Stimulated activated CD8-positive, alpha-beta memory T cell treated with anti-CD3 and anti-CD28 coated beads, Interleukin-15, amount 100 ng/mL, for 48 hours (primary cell): ENCODE measurements around the gene EAPP.
"Not testable (repeated sequence)": the region's sequence is repeated elsewhere in the genome, so short reads cannot be mapped to it uniquely, and the experiment has no call there.

Experiments used
- DNase-seq, 2 donors: peaks; one replicate each; pipeline ENCODE4 v3.0.0-alpha.2; 2020; ENCODE audit warnings: low read depth in 2 of 2

The EAPP gene

DNA sequence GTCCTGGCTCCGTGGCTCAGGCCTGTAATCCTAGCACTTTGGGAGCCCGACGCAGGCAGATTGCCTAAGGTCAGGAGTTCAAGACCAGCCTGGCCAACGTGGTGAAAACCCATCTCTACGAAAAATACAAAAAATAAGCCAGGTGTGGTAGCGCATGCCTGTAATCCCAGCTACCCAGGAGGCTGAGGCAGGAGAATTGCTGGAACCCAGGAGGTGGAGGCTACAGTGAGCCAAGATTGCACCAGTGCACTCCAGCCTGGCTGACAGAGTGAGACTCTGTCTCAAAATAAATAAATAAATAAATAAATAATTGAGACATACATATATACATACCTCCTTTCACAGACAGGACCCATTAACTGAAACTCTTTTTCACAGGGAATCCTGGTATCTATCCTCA, 1.4 kb downstream of the EAPP start:
- DNase-seq: not testable (repeated sequence)

DNA sequence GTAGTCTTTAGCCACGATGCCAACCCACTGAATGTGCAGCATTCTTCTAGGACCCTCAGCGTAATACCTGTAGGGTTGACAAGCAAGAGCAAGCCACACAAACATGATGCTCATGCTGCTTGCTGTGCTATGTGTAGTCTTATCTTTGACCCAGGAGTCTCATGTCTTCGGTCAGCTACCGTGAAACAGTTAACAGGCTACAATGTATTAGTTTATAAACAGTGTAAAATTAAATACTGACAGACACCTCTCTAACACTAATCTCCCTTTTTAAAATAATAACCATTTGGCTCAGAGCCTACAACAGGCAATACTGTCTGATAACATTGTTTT, 1.9 kb downstream of the EAPP start:
- DNase-seq: no peak

DNA sequence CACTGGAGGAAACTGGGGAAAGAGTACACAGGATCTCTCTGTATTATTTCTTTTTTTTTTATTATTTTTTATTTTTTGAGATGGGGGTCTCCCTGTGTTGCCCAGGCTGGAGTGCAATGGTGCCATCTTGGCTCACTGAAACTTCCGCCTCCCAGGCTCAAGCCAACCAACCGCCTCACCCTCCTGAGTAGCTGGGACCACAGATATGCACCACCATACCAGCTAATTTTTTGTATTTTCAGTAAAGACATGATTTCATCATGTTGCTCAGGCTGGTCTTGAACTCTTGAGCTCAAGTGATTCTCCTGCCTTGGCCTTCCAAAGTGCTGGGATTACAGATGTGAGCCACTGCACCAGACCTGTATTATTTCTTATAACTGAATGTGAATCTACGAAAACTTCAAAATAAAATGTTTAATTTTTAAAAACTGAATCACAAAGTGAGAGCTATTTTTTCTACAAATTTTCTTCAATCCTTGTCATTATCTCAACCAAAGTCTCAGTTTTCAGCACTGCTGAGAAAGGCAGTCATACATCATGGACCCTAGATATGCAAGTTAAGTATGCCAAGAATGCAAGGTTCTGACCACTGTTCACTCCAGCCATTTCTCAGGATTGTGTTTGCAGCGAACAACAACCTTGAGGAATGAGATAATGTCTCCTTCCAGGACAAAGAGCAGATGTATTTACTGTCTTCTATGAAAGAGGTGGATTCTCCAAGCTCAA, 2.4 kb downstream of the EAPP start:
- no peak for DNase-seq

DNA sequence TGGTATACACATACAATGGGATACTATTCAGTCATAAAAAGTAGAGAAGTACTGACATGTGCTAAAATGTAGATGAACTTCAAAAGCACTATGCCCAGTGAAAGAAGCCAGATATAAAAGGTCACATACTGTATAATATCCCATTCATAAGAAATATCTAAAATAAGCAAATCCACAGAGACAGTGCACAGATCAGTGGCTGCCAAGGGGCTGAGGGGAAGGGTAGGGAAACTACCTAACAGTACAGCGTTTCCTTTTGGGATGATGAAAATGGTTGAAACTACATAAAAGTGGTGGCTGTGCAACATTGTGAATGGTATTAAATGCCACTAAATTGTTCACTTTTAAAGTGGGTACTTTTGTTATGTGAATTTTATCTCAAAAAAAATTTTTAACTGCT, 11.9 kb downstream of the EAPP start:
- DNase-seq: no peak

DNA sequence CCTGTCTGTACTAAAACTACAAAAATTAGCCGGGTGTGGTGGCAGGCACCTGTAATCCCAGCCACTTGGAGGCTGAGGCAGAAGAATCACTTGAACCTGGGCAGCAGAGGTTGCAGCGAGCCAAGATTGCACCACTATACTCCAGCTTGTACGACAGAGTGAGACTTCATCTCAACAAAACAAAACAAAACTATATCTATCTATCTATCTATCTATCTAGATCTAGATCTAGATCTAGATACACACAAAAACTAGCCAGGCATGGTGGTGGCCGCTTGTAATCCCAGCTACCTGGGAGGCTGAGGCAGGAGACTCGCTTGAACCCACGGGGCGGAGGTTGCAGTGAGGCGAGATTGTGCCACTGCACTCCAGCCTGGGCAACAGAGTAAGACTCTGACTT, 15.3 kb downstream of the EAPP start:
- not testable (repeated sequence) for DNase-seq

DNA sequence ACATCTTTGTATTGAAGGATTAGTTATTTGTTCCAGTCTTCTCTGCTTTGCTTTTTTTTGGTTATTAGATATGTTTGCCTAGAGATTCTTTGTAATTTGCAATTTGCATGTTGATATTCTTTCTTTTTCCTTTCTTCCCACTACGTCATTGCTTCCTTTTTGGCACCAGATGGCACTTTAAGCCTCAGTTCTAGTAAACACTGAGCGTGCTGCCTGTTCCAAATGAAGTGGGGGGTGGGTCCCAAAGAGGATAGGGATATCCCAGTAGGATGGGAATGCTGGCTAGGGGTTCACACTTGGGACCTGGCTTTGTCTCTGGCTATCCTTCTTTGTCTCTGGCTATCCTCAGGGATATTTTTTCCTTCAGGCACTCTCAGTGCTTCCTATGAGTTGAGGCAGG, 17.0 kb downstream of the EAPP start:
- no peak for DNase-seq

DNA sequence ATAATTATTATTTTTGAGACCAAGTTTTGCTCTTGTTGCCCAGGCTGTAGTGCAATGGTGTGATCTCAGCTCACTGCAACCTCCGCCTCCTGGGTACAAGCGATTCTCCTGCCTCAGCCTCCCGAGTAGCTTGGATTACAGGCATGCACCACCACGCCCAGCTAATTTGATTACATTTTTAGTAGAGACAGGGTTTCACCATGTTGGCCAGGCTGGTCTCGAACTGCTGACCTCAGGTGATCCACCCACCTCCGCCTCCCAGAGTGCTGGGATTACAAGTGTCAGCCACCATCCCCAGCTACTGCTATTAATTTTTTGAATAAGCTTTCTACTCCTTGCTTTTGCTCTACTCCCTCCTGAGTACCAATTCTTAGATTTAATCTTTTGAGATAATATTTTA, 18.4 kb downstream of the EAPP start:
- DNase-seq: not testable (repeated sequence)

DNA sequence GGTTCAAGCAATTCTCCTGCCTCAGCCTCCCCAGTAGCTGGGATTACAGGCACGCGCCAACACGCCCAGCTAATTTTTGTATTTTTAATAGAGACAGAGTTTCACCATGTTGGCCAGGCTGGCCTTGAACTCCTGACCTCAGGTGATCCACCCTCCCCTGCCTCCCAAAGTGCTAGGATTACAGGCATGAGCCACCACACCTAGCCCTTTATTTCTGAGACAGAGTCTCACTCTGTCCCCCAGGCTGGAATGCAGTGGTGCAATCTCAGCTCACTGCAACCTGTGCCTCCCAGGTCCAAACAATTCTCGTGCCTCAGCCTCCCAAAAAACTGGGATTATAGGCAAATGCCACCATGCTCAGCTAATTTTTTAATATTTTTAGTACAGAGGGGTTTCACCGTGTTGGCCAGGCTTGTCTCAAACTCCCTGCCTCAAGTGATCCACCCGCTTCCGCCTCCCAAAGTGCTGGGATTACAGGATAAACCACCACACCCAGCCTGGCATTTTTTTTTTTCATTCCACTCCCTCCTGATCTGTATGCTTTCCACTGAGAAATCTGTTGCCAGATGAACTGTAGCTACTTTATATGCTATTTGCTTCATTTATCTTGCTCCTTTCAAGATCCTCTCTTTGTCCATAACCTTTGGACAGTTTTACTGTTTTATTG, 19.1 kb downstream of the EAPP start:
- not testable (repeated sequence) for DNase-seq

DNA sequence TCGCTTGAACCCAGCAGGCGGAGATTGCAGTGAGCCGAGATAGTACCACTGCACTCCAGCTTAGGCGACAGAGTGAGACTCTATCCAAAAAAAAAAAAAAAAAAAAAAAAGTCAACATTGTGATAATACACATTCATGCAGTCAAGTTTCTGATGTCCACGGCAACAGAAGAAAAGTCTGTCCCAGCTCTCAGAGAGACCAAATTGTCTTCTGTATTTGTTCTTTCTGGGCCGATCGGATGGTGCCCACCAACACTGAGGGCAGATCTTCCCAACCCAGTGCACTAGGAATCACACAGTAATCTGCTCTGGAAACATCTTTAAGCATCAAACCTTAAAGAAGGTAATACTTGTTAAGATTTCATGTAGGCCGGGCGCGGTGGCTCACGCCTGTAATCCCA, 31.6 kb downstream of the EAPP start:
- no peak for DNase-seq

DNA sequence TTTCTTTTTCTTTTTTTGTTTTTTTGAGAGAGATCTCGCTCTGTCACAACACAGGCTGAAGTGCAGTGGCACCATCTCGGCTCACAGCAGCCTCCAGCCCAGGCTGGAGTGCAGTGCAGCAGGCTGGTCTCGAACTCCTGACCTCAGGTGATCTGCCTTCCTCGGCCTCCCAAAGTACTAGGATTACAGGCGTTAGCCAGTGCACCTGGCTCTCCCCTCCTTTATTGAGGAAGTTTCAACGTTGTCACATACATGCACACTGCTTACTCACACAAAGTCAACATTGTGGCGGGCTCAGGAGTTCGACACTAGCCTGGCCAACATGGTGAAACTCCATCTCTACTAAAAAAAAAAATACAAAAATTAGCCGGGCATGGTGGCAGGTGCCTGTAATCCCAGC, 32.0 kb downstream of the EAPP start:
- no peak for DNase-seq

DNA sequence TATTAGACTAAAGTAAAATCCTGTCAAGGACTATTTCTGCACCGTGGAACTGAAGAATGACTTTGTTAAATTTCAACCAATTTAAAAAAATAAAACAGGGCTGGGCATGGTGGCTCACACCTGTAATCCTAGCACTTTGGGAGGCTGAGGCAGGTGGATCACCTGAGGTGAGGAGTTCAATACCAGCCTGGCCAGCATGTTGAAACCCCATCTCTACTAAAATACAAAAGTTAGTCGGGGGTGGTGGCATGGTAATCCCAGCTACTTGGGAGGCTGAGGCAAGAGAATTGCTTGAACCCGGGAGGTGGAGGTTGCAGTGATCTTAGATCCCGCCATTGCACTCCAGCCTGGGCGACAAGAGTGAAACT, 34.4 kb downstream of the EAPP start:
- DNase-seq: not testable (repeated sequence)

DNA sequence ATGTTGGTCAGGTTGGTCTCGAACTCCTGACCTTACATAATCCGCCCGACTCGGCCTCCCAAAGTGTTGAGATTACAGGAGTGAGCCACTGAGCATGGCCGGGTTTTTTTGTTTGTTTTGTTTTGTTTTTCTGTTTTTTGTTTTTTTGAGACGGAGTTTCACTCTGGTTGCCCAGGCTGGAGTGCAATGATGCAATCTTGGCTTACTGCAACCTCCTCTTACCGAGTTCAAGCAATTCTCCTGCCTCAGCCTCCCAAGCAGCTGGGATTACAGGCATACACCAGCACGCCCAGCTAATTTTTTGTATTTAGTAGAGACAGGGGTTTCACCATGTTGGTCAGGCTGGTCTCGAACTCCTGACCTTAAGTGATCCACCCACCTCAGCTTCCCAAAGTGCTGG, 35.5 kb downstream of the EAPP start:
- DNase-seq: not testable (repeated sequence)

DNA sequence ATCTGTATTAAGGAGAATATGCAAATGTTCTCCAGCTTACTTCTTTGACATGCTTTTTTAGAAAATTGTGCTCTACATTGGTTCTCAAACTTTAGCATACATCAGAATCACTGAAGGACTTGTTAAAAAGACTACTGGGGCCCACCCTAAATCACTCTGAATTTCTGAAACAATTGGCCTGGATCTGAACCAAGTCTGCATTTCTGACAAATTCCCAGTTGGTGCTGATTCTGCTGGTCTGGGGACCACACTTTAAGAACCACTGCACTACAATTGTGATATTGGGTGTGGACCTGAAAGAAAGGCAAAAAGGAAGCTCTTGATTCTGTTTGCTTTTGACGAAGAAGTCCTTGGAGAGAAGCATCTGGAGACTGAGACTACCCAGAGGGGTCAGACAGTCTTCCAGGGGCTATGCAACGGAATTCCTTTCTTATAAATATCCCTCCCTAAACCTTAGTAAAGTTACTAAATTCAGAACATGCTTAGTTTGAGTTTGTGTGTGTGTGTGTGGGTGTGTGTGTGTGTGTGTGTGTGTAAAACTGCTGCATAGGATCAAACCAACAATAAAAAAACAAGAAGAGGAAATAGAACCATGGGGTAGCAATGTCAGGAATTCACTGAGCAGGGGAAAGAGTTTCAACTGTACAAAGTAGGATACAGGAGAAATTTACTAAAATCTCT, 36.8 kb downstream of the EAPP start:
- DNase-seq: no peak

DNA sequence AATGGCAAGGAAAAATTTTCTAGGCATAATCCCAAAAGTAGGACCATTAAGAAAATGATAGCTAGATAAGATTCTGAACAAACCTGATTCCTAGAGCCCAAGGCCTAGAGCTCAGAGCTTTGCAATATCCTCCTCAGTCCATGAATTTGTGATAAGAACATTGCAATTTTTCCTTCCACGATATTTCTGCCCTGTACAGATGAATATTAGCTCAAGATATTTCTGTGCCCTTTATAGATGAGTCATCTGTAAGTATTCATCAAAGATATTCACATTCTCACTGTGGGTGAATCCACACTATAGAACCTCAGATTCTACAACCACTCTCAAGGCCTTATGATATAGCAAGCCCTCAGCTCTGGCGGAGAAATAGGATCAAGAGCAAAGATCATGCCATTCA, 37.5 kb downstream of the EAPP start:
- no peak for DNase-seq

DNA sequence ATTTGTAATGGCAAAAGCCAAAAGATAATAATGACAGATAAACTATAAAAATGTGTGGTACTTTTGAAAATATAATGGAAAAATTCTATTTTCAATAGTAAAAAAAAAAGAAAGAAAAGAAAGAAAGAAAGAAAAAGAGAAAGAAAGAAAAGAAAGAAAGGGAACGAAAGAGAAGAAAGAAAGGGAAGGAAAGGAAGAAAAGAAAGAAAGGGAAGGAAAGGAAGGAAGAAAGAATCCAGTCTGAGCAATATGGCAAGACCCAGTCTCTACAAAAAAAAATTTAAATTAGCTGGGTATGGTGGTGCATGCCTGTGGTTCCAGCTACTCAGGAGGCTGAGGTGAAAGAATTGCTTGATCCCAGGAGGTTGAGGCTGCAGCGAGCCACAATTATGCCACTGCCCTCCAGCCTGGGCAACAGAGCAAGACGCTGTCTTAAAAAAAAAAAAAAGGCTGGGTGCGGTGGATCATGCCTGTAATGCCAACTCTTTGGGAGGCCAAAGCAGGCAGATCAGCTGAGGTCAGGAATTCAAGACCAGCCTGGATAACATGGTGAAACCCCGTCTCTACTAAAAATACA, 38.4 kb downstream of the EAPP start:
- no peak for DNase-seq

DNA sequence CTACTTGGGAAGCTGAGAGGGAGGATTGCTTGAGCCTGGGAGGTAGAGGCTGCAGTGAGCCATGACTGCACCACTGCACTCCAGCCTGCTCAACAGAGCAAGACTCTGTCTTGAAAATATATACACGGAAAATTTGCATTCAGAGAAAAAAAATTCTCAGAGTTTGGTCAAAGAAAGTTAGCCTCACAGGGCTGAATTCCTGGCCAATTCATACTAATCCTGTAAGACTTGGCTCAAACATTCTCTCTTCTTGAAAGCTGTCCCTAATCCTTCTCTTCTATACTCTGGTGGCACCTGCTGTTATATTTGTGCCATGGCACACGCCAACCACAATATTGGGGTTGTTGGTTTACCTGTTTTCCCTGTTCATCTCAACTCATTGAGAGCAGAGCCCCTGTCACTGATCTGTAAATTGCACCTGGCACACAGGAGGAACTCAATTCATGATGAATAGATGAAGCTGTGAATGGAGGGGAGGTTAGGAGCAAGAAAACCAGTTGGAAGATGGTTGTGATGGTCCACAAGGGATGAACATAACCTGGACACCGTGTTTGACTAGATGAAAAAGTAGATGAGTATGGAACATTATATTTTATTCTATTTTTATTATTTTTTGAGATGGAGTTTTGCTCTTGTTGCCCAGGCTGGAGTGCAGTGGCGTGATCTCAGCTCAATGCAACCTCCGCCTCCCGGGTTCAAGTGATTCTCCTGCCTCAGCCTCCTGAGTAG, 40.7 kb downstream of the EAPP start:
- no peak for DNase-seq

DNA sequence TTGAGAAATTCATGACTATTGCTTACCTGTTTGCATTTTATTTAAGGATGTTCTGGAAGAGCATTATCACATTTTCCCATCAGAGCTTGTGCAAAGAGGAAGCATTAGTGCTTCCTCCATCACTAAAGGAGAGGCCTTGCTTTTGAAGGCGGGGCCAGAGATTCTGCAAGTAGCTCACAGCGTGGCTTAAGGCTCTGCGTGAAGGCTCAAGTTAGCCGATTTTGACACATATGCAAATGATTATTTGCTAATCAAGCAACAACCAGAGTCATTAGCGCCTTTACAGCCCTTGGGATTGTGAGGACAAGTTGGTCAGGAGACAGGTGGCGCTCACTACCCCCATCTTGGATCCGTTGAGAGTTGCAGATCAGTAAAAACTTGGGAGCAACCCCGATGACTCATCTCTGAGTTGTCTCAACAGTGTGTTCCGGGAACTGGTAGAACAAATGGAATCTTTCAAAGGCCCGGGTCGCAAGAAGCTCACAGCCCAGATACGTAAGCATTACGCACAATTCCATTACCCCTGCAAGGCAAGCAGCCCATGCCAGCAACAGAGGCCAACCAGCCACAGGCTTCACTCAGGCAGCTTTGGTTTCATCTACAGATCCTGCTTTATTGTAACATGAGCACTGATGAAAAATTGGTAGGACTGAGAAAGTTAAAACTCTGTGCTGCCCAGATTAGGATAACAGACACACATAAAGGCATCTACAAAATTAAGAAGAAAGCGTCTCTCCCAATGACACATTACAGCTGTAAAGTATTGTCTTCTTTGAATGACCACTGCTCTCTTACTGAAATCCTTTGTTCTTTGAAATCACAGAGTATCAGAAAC, 42.6 kb downstream of the EAPP start:
- DNase-seq: no peak

DNA sequence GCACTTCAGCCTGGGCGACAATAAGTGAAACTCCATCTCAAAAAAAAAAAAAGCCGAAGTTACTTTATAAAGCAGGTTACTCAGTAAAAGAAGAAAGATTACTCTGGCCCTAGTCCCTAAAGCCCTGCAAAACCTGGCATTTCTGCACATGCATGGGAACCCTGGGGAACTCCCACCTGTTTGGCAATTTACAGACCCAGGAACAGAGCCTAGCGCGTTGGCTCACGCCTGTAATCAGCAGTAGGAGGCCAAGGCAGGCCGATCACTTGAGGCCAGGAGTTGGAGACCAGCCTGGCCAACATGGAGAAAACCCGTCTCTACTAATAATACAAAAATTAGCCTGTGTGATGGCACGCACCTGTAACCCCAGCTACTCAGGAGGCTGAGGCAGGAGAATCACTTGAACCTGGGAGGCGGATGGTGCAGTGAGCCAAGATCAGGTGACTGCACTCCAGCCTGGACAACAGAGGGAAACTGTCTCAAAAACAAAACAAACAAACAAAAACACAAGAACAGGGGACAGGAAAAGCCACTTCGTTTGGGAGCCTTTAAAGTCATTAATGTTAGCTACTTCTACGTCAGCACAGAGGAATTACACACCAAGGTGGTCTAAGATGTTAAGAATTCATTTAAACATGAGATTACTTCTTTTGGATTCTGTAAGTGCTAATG, 43.4 kb downstream of the EAPP start:
- no peak for DNase-seq

DNA sequence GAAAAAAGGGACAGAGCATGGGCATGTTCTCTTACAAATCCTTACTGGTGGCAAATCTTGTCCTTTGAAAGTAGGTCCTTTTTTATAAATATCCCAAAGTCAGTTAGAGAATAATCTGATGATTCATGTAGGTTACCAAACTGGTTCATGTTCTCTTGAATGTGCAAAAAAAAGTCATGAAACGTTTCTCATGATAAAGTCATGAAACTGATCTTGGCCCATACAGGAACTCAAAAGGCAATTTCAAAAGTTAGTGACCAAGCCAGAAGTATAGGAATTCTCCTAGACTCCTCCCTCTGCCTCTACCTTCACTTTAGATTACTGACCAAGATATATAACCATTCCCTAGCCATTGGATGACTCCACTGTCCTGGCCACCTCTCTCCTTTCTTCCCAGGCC, 50.2 kb downstream of the EAPP start:
- DNase-seq: no peak

DNA sequence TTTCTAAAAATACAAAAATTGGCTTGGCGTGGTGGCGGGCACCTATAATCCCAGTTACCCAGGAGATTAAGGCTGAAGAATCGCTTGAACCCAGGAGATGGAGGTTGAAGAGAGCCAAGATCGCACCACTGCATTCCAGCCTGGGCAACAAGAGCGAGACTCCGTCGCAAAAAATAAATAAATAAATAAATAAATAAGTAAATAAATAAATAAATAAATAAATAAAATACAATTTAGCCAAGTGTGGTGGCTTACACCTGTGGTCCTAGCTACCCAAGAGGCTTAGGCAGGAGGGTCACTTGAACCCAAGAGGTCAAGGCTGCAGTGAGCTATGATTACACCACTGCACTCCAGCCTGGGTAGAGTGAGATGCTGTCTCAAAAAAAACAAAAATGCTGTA, 51.0 kb downstream of the EAPP start:
- no peak for DNase-seq

DNA sequence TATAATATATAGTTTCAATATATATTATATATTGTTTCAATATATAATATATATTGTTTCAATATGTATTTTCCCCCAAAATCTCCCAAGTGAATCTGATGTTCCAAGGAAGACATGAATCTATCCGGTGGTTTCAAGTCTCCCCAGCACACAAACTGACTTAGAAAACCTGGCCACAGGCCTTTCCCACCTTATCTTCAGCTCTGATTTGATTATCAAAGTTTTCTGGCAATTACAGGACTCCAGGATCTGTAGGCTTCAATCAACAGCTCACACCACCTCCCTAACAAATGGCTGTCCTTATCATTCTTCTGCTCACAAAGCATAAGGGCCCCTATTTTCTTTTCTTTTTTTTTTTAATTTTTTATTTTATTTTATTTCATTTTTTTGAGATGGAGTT, 54.8 kb downstream of the EAPP start:
- DNase-seq: no peak
